Nephron progenitor cell (in vitro differentiated cells): ENCODE measurements around the gene EFTUD2.

ENCODE experiments used
- DNase-seq: peaks from one replicate; pipeline ENCODE4 v3.0.0; 2021
- H3K27ac Mint-ChIP-seq: 2 replicates; pipeline ENCODE4 v1.8.0; 2021; ENCODE audit warnings: mild to moderate bottlenecking, moderate library complexity, mixed read lengths
- H3K27me3 Mint-ChIP-seq: 2 replicates; pipeline ENCODE4 v1.8.0; 2021; ENCODE audit warnings: mild to moderate bottlenecking, low read depth, mixed read lengths; ENCODE audit not compliant: poor library complexity
- H3K36me3 Mint-ChIP-seq: 2 replicates; pipeline ENCODE4 v1.8.0; 2021; ENCODE audit warnings: low read depth, mixed read lengths
- H3K4me1 Mint-ChIP-seq: 2 replicates; pipeline ENCODE4 v1.8.0; 2021; ENCODE audit warnings: mixed read lengths
- H3K4me3 Mint-ChIP-seq: 2 replicates; pipeline ENCODE4 v1.8.0; 2021; ENCODE audit warnings: mild to moderate bottlenecking, moderate library complexity, mixed read lengths
- H3K9me3 Mint-ChIP-seq: 2 replicates; pipeline ENCODE4 v1.8.0; 2021; ENCODE audit warnings: mild to moderate bottlenecking, moderate library complexity, mixed read lengths
- CTCF ChIP-seq: fragments of 200-600 bp; sonication (generic); IDR thresholded peaks from 2 replicates; pipeline ENCODE4 v1.5.0; 2021; ENCODE audit warnings: antibody characterized with exemption

EFTUD2 gene

DNA sequence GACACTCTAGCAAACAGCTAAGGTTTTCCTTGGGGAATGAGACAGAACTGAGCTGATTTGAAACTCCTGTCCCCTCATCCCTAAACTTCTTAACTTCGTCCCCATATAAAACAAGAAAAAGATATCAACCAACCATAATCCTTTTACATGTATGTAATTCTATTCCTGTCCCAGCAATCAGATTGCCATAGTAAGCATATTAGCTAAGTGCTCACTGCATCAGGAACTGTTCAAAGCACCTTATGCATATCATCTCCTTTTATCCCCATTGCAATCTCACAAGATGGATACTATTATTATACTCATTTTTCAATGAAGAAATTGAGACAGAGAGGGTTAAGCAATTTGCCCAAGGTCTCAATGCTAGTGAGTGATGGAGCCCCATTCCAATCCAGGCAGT is 41.5 kb upstream of the EFTUD2 start:
- Mint-ChIP-seq H3K9me3 (peaks cover 25% of the 10 kb centered on the region), H3K36me3 (peaks cover 86% of the 10 kb centered on the region), H3K27ac (no peak overlapping the region), H3K27me3 (no peaks in the 10 kb centered on the region), H3K4me1 (peaks cover 7% of the 10 kb centered on the region), H3K4me3 (no peak overlapping the region)
- no peak for TF ChIP-seq CTCF
- DNase-seq = no peak

- Mint-ChIP-seq H3K4me3 (no peak overlapping the region), H3K27ac (no peak overlapping the region)
These were observed 41.1 kb upstream of the EFTUD2 start for GRCh38 chr17:44940317-44940716.

DNA sequence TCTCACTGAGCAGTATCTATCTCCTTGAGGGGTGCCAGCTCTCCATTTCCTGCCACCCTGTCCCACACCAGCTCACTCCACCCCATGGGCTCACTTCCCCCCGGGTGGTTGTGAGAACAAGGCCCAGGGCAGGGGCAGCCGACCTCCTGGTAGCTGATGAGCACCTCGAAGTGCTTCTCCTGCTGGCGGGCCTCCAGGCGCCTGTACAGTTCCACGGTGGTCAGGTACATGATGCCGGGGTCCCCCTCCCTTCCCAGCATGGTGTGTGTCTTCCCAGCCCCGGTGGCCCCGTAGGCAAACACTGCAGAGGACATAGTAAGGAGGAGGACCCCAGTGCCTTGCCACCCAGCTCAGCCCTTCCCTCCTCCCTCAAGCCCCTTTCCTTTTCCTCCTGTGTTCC is 35.9 kb upstream of the EFTUD2 start:
- no peaks in the 10 kb centered on the region for H3K27me3 Mint-ChIP-seq
- H3K27ac Mint-ChIP-seq = peak overlapping the region; percentile 64
- H3K4me1 Mint-ChIP-seq = no peaks in the 10 kb centered on the region
- no peak for DNase-seq
- peaks cover 20% of the 10 kb centered on the region for H3K9me3 Mint-ChIP-seq
- H3K4me3 Mint-ChIP-seq = no peak overlapping the region
- TF ChIP-seq CTCF = no peak
- H3K36me3 Mint-ChIP-seq = peaks cover 53% of the 10 kb centered on the region

More at GRCh38 chr17:44940317-44940716, 41.1 kb upstream of the EFTUD2 start:
- H3K36me3 Mint-ChIP-seq = peaks cover 88% of the 10 kb centered on the region
- H3K9me3 Mint-ChIP-seq = peaks cover 25% of the 10 kb centered on the region
- no peak for DNase-seq
- no peak for TF ChIP-seq CTCF
- no peaks in the 10 kb centered on the region for H3K27me3 Mint-ChIP-seq
- H3K4me1 Mint-ChIP-seq = peaks cover 7% of the 10 kb centered on the region

GRCh38 chr17:44934745-44935105 is 35.5 kb upstream of the EFTUD2 start:
- no peak for DNase-seq
- H3K27ac Mint-ChIP-seq = no peak overlapping the region
- no peaks in the 10 kb centered on the region for H3K4me1 Mint-ChIP-seq
- no peaks in the 10 kb centered on the region for H3K27me3 Mint-ChIP-seq
- no peak for TF ChIP-seq CTCF
- H3K9me3 Mint-ChIP-seq = peaks cover 16% of the 10 kb centered on the region
- no peak overlapping the region for H3K4me3 Mint-ChIP-seq
- H3K36me3 Mint-ChIP-seq = peaks cover 53% of the 10 kb centered on the region

DNA sequence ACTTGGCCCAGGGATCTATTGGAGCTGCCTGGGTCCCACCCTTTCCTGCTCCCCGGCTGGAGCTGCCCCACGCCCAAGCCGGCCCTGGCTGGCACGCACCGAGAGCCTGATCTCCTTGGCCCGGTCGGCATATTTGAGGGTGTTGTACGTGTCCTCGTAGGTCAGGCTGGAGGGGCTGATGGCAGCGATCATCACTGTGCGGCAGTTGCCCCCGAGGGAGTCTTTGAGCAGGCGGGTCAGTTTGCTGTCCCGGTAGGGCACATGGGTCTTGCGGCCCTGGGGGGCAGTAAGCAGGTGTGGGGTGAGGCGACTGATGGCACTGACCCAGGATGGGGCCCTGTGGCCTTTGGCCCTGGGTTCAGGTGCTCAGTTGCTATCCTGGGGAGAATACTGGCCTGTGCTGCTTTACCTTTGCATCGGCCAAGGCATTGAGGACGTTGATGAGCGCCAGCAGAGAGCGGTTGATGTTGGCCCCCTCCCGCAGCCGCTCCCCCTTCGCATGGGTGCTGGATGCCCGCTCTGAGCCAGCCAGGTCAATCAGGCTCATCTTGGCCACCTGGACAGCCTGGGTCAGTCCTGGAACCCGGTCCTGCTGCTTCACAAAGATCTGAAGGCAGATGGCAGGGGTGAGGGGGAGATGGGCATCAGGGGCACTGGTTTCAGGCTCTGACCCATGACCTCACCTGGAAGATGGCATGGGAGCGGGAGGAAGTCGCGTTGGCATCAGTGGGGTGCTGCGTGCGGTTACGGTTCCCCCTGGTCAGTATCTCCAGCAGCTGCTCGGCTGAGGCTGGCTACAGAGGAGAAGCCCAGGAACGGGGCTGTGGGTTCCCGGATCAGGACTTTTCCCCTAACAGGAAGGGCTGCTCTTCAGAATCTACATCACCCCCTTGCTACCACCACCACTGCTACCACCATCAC is 34.8 kb upstream of the EFTUD2 start:
- Mint-ChIP-seq H3K27me3 (no peaks in the 10 kb centered on the region), H3K4me3 (no peak overlapping the region), H3K36me3 (peaks cover 51% of the 10 kb centered on the region), H3K4me1 (no peaks in the 10 kb centered on the region), H3K27ac (no peak overlapping the region), H3K9me3 (peaks cover 10% of the 10 kb centered on the region)
- TF ChIP-seq CTCF = no peak
- no peak for DNase-seq

DNA sequence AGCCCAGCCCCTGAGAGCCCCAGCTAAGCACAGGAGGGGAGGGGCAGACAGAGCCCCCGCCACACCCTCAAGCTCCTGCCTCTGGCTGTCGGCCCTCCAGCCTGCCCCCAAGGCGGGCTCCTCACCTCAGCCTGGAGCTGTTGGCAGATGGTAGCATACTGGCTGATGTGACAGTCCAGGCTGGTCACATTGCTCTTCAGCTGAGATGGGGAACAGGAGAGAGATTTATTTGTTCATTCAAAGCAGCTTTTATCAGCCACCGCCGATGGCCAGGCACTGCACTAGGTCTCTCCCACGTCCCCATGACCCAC is 33.5 kb upstream of the EFTUD2 start:
- H3K4me1 Mint-ChIP-seq = no peaks in the 10 kb centered on the region
- H3K36me3 Mint-ChIP-seq = peaks cover 41% of the 10 kb centered on the region
- H3K27me3 Mint-ChIP-seq = no peaks in the 10 kb centered on the region
- H3K4me3 Mint-ChIP-seq = no peak overlapping the region
- H3K9me3 Mint-ChIP-seq = peaks cover 2% of the 10 kb centered on the region
- no peak for TF ChIP-seq CTCF
- no peak for DNase-seq
- no peak overlapping the region for H3K27ac Mint-ChIP-seq
